IMR-90 (cell line): ENCODE data around the gene STAU1. TPM values are rescaled to one million over a fixed set of nuclear protein-coding genes. Genes with fewer than 3 reads are reported as not detected.

ENCODE experiments used
- ATAC-seq: fragments of 200-7000 bp; cut with Tn5 transposase; 2 replicates; pipeline ENCODE4 v1.9.1; 2020; ENCODE audit warnings: low read depth, mild to moderate bottlenecking, moderate library complexity
- BruUV-seq: library from RNA; stranded (reverse); fragments of 400-500 nt; replicated peaks from 2 replicates; lab custom pipeline; 2021; lab: Mats Ljungman, UMichigan
- CTCF ChIA-PET: fragments of 300-600 bp; formaldehyde crosslinking; extraction: SDS; loops from one replicate; lab custom pipeline; 2021; ENCODE audit warnings: antibody characterized with exemption; lab: Yijun Ruan, JAX
- POLR2A ChIA-PET: fragments of 300-600 bp; sonication (Branson Sonifier 250); formaldehyde crosslinking; loops from one replicate; lab custom pipeline; 2022; ENCODE audit warnings: antibody characterized with exemption; ENCODE audit not compliant: unreplicated experiment; lab: Charles Lee
- DNase-seq: peaks from one replicate; pipeline ENCODE4 v3.0.0; 2013
- H2AFZ ChIP-seq: replicated peaks from 2 replicates; pipeline ENCODE3; 2013; ENCODE audit warnings: low read length, mild to moderate bottlenecking; ENCODE audit not compliant: poor library complexity
- H2AK5ac ChIP-seq: 2 replicates; pipeline ENCODE4 v1.6.1; 2013; ENCODE audit warnings: low read depth, low read length, inconsistent platforms
- H2AK9ac ChIP-seq: replicated peaks from 2 replicates; pipeline ENCODE3; 2013; ENCODE audit warnings: mild to moderate bottlenecking, low read depth, low read length, moderate library complexity; ENCODE audit not compliant: poor library complexity
- H2BK120ac ChIP-seq: 2 replicates; pipeline ENCODE4 v1.6.1; 2013; ENCODE audit warnings: low read depth, low read length, inconsistent platforms
- H2BK15ac ChIP-seq: 3 replicates; pipeline ENCODE4 v1.6.1; 2013; ENCODE audit warnings: low read depth, low read length, inconsistent platforms
- H2BK20ac ChIP-seq: 2 replicates; pipeline ENCODE4 v1.6.1; 2013; ENCODE audit warnings: low read depth, mild to moderate bottlenecking, inconsistent platforms, low read length, moderate library complexity
- H2BK5ac ChIP-seq: 2 replicates; pipeline ENCODE4 v1.6.1; 2013; ENCODE audit warnings: mild to moderate bottlenecking, low read depth, low read length, inconsistent platforms; ENCODE audit not compliant: poor library complexity, severe bottlenecking
- H3K14ac ChIP-seq: replicated peaks from 2 replicates; pipeline ENCODE4 v1.6.1; 2013; ENCODE audit warnings: low read depth, low read length, inconsistent platforms
- H3K18ac ChIP-seq: 2 replicates; pipeline ENCODE4 v1.6.1; 2013; ENCODE audit warnings: low read depth, low read length, control low read depth
- H3K23ac ChIP-seq: 2 replicates; pipeline ENCODE4 v1.6.1; 2013; ENCODE audit warnings: low read depth, low read length, inconsistent platforms
- H3K27ac ChIP-seq: 2 replicates; pipeline ENCODE4 v1.5.1; 2013; ENCODE audit warnings: mild to moderate bottlenecking, control low read depth, low read length; ENCODE audit not compliant: insufficient read depth
- H3K27me3 ChIP-seq: 2 replicates; pipeline ENCODE4 v1.6.1; 2013; ENCODE audit warnings: low read length; ENCODE audit not compliant: control insufficient read depth, insufficient read depth
- H3K36me3 ChIP-seq: 2 replicates; pipeline ENCODE4 v1.6.1; 2013; ENCODE audit warnings: low read length, mixed read lengths; ENCODE audit not compliant: control insufficient read depth, insufficient read depth
- H3K4ac ChIP-seq: 2 replicates; pipeline ENCODE4 v1.6.1; 2013; ENCODE audit warnings: low read depth, low read length, inconsistent platforms
- H3K4me1 ChIP-seq: 2 replicates; pipeline ENCODE4 v1.6.1; 2013; ENCODE audit warnings: low read length, mixed read lengths; ENCODE audit not compliant: control insufficient read depth, insufficient read depth
- H3K4me2 ChIP-seq: 2 replicates; pipeline ENCODE4 v1.6.1; 2013; ENCODE audit warnings: low read depth, mild to moderate bottlenecking, control low read depth, low read length, moderate library complexity
- H3K4me3 ChIP-seq: 2 replicates; pipeline ENCODE4 v1.5.1; 2013; ENCODE audit warnings: low read depth, mild to moderate bottlenecking, control low read depth, low read length, moderate library complexity; ENCODE audit not compliant: insufficient read depth
- H3K56ac ChIP-seq: 2 replicates; pipeline ENCODE4 v1.6.1; 2013; ENCODE audit warnings: low read length, inconsistent platforms; ENCODE audit not compliant: insufficient read depth; ENCODE audit errors: extremely low read depth
- H3K79me1 ChIP-seq, 2 experiments: 2 replicates each; pipeline ENCODE4 v1.6.1; 2013; ENCODE audit warnings: low read length in 2 of 2, inconsistent platforms in 1 of 2, low read depth in 1 of 2
- H3K9ac ChIP-seq: 2 replicates; pipeline ENCODE4 v1.6.1; 2013; ENCODE audit warnings: low read depth, low read length, control low read depth
- H3K9me1 ChIP-seq: 2 replicates; pipeline ENCODE4 v1.6.1; 2013; ENCODE audit warnings: low read length, inconsistent platforms; ENCODE audit not compliant: insufficient read depth
- H3K9me3 ChIP-seq: 2 replicates; pipeline ENCODE4 v1.6.1; 2013; ENCODE audit warnings: low read length; ENCODE audit not compliant: control insufficient read depth, insufficient read depth
- H4K20me1 ChIP-seq: 2 replicates; pipeline ENCODE4 v1.6.1; 2013; ENCODE audit warnings: low read length, inconsistent platforms; ENCODE audit not compliant: insufficient read depth
- H4K5ac ChIP-seq: 2 replicates; pipeline ENCODE4 v1.6.1; 2013; ENCODE audit warnings: mild to moderate bottlenecking, low read depth, low read length, control low read depth
- H4K8ac ChIP-seq, 2 experiments: 2 replicates each; pipeline ENCODE4 v1.6.1; 2013; ENCODE audit warnings: low read depth in 2 of 2, low read length in 2 of 2, control low read depth in 1 of 2, inconsistent platforms in 1 of 2
- H4K91ac ChIP-seq: 2 replicates; pipeline ENCODE4 v1.6.1; 2013; ENCODE audit warnings: low read depth, low read length, inconsistent platforms; ENCODE audit not compliant: insufficient read depth
- BHLHE40 ChIP-seq: fragments of 150-350 bp; IDR thresholded peaks from 2 replicates; pipeline ENCODE4 v1.6.1; 2016; ENCODE audit warnings: mild to moderate bottlenecking, low read depth, low read length
- CEBPB ChIP-seq: IDR thresholded peaks from 2 replicates; pipeline ENCODE4 v1.6.1; 2012; ENCODE audit warnings: low read depth, low read length, improper control_type of control experiment
- CHD1 ChIP-seq: IDR thresholded peaks from 2 replicates; pipeline ENCODE4 v1.6.1; 2012; ENCODE audit warnings: low read depth, low read length, improper control_type of control experiment
- CTCF ChIP-seq: conservative IDR thresholded peaks from 2 replicates; pipeline ENCODE4 v1.5.1; 2012; ENCODE audit warnings: mild to moderate bottlenecking, low read depth, low read length, improper control_type of control experiment
- ELK1 ChIP-seq: fragments of 150-350 bp; IDR thresholded peaks from 2 replicates; pipeline ENCODE4 v1.6.1; 2016; ENCODE audit warnings: low read depth, mild to moderate bottlenecking, low read length, moderate library complexity, borderline replicate concordance
- FOS ChIP-seq: fragments of 150-350 bp; IDR thresholded peaks from 2 replicates; pipeline ENCODE4 v1.6.1; 2016; ENCODE audit warnings: low read depth, low read length
- MAZ ChIP-seq: IDR thresholded peaks from 2 replicates; pipeline ENCODE4 v1.6.1; 2012; ENCODE audit warnings: low read depth, mild to moderate bottlenecking, low read length, improper control_type of control experiment, moderate library complexity, borderline replicate concordance
- NFE2L2 ChIP-seq: fragments of 150-350 bp; IDR thresholded peaks from 2 replicates; pipeline ENCODE4 v1.6.1; 2016; ENCODE audit warnings: low read depth, mild to moderate bottlenecking, low read length
- POLR2A ChIP-seq: IDR thresholded peaks from 2 replicates; pipeline ENCODE4 v1.6.1; 2012; ENCODE audit warnings: mild to moderate bottlenecking, low read depth, low read length
- RAD21 ChIP-seq: IDR thresholded peaks from 2 replicates; pipeline ENCODE4 v1.6.1; 2012; ENCODE audit warnings: low read length, improper control_type of control experiment
- RCOR1 ChIP-seq: IDR thresholded peaks from 2 replicates; pipeline ENCODE4 v1.6.1; 2012; ENCODE audit warnings: mild to moderate bottlenecking, low read length, improper control_type of control experiment; ENCODE audit not compliant: insufficient replicate concordance
- USF2 ChIP-seq: fragments of 150-350 bp; IDR thresholded peaks from 2 replicates; pipeline ENCODE4 v1.6.1; 2017; ENCODE audit warnings: mild to moderate bottlenecking, antibody characterized with exemption, low read length, low read depth
- dilution Hi-C: fragments of 300-500 bp; cut with HindIII; formaldehyde crosslinking; loops from one replicate; pipeline ENCODE4 v1.14.3; 2018; ENCODE audit warnings: low sequenced_read_pairs; ENCODE audit not compliant: unreplicated experiment
- in situ Hi-C: fragments of 300-500 bp; cut with MboI; formaldehyde crosslinking; loops from 3 replicates; pipeline ENCODE4 v1.14.3; 2019; ENCODE audit warnings: low sequenced_read_pairs, inconsistent platforms, mixed read lengths
- intact Hi-C: fragments of 100-400 bp; cut with micrococcal nuclease; formaldehyde crosslinking; loops from 2 replicates; pipeline ENCODE4 v1.10.0; 2022
- polyA plus RNA-seq, 3 experiments: library from polyadenylated mRNA; depleted of rRNA; stranded (reverse); fragments of >200 nt; gene quantifications; 2 replicates each; pipeline ENCODE4 v1.2.3, GENCODE V29; 2012; ENCODE audit warnings: low replicate concordance in 1 of 3
- total RNA-seq: library from RNA; depleted of rRNA; stranded (reverse); fragments of >200 nt; gene quantifications from 2 replicates; pipeline ENCODE4 v1.2.3, GENCODE V29; 2012

Gene STAU1
- total and polyA plus RNA-seq, 2 of the 4 experiments (the other 2 are of a cell fraction) = 35.3 to 50.3 TPM

- no peak overlapping the region for H3K27ac ChIP-seq
- peaks cover 25 to 69% of the 10 kb centered on the region in 2 experiments for H3K79me1 ChIP-seq
- no peaks in the 10 kb centered on the region for H3K27me3 ChIP-seq
- no peaks in the 10 kb centered on the region for H3K9me3 ChIP-seq
- H4K5ac ChIP-seq = no peak overlapping the region
- no peak overlapping the region for H3K4ac ChIP-seq
- H3K56ac ChIP-seq = no peak overlapping the region
- H2AFZ ChIP-seq = no peak overlapping the region
- no peak overlapping the region for H4K91ac ChIP-seq
- no TSS peak for BruUV-seq
- no peak overlapping the region for H3K4me3 ChIP-seq
- no peak overlapping the region for H3K14ac ChIP-seq
- CTCF ChIA-PET = interaction anchor here (0.7 kb wide), 1 partner anchor 51 kb away, joined by 6 read pairs; no protein-coding TSS in a partner anchor
- TF ChIP-seq NFE2L2 (no peak), CHD1 (no peak), CTCF (no peak), MAZ (no peak), USF2 (no peak), ELK1 (no peak), RCOR1 (no peak), CEBPB (no peak), RAD21 (no peak), BHLHE40 (no peak), POLR2A (no peak), FOS (no peak)
- H3K36me3 ChIP-seq = peaks cover 6% of the 10 kb centered on the region
- peaks cover 34% of the 10 kb centered on the region for H4K20me1 ChIP-seq
- H2BK20ac ChIP-seq = no peak overlapping the region
- no peak overlapping the region for H2BK15ac ChIP-seq
- H2BK5ac ChIP-seq = no peak overlapping the region
- no peak overlapping the region for H3K9ac ChIP-seq
- H3K9me1 ChIP-seq = peaks cover 2% of the 10 kb centered on the region
- H2AK9ac ChIP-seq = no peak overlapping the region
- in situ Hi-C loops (no loop called here), intact Hi-C loops (no loop called here), dilution Hi-C loops (no loop called here)
- POLR2A ChIA-PET = no interaction called here
- no peak overlapping the region for H4K8ac ChIP-seq
- no peak overlapping the region for H2BK120ac ChIP-seq
- DNase-seq (no peak), ATAC-seq (no peak)
- H2AK5ac ChIP-seq = no peak overlapping the region
- no peak overlapping the region for H3K18ac ChIP-seq
- no peak overlapping the region for H3K4me2 ChIP-seq
- H3K23ac ChIP-seq = no peak overlapping the region
- peaks cover 3% of the 10 kb centered on the region; the same call in 1 of the 2 replicates for H3K4me1 ChIP-seq
Observed at GRCh38 chr20:49171909-49172308, 16.2 kb downstream of the STAU1 start.
